Caco-2 (cell line): ENCODE data around the gene PHF14. TPM values are rescaled to one million over a fixed set of nuclear protein-coding genes. Genes with fewer than 3 reads are reported as not detected.

ENCODE experiments used
- BruUV-seq: library from RNA; stranded (reverse); fragments of 400-500 nt; replicated peaks from 2 replicates; lab custom pipeline; 2021; lab: Mats Ljungman, UMichigan
- CTCF ChIA-PET: fragments of 300-600 bp; sonication (Branson Sonifier 250); formaldehyde crosslinking; loops from one replicate; lab custom pipeline; 2022; ENCODE audit warnings: antibody characterized with exemption; lab: Charles Lee
- POLR2A ChIA-PET: fragments of 300-600 bp; sonication (Branson Sonifier 250); formaldehyde crosslinking; loops from one replicate; lab custom pipeline; 2022; ENCODE audit warnings: antibody characterized with exemption; lab: Charles Lee
- DNase-seq, 2 experiments: peaks; one replicate each; pipeline versions ENCODE4 v3.0.0 to v3.0.0-alpha.2; 2020 to 2022
- H3K27me3 ChIP-seq: replicated peaks from 2 replicates; pipeline ENCODE4 v1.6.0; 2011; ENCODE audit warnings: low read length; ENCODE audit not compliant: control insufficient read depth, insufficient read depth
- H3K36me3 ChIP-seq: 2 replicates; pipeline ENCODE4 v1.5.1; 2011; ENCODE audit warnings: low read length; ENCODE audit not compliant: control insufficient read depth, insufficient read depth
- H3K4me1 ChIP-seq: fragments of 250-450 bp; sonication (Bioruptor Pico); 2 replicates; pipeline ENCODE4 v1.5.1; 2020; ENCODE audit warnings: mild to moderate bottlenecking
- H3K4me3 ChIP-seq: 2 replicates; pipeline ENCODE4 v1.5.1; 2011; ENCODE audit warnings: low read depth, mild to moderate bottlenecking, control low read depth, low read length
- H3K9me3 ChIP-seq: fragments of 250-450 bp; sonication (Bioruptor Pico); 2 replicates; pipeline ENCODE4 v1.5.1; 2020; ENCODE audit warnings: mild to moderate bottlenecking, moderate library complexity
- H3K27ac Mint-ChIP-seq: one replicate; pipeline ENCODE4 v1.8.0; 2022; ENCODE audit warnings: mixed read lengths; ENCODE audit not compliant: unreplicated experiment
- H3K27me3 Mint-ChIP-seq: one replicate; pipeline ENCODE4 v1.8.0; 2022; ENCODE audit warnings: mixed read lengths; ENCODE audit not compliant: insufficient read depth, unreplicated experiment
- H3K36me3 Mint-ChIP-seq: one replicate; pipeline ENCODE4 v1.8.0; 2022; ENCODE audit warnings: mild to moderate bottlenecking, mixed read lengths; ENCODE audit not compliant: insufficient read depth, unreplicated experiment
- H3K4me1 Mint-ChIP-seq: one replicate; pipeline ENCODE4 v1.8.0; 2022; ENCODE audit warnings: low read depth, mixed read lengths; ENCODE audit not compliant: unreplicated experiment
- H3K4me3 Mint-ChIP-seq: one replicate; pipeline ENCODE4 v1.8.0; 2022; ENCODE audit warnings: mild to moderate bottlenecking, moderate library complexity, mixed read lengths; ENCODE audit not compliant: unreplicated experiment
- H3K9me3 Mint-ChIP-seq: one replicate; pipeline ENCODE4 v1.8.0; 2022; ENCODE audit warnings: mixed read lengths; ENCODE audit not compliant: unreplicated experiment
- intact Hi-C: fragments of 100-400 bp; cut with micrococcal nuclease; formaldehyde crosslinking; loops from one replicate; pipeline ENCODE4 v1.10.0; 2022; ENCODE audit not compliant: unreplicated experiment
- total RNA-seq: library from RNA; stranded (reverse); gene quantifications from 2 replicates; pipeline ENCODE4 v1.2.3, GENCODE V29; 2022
- TF ChIP-seq, protein P1 (sequence below), 2 experiments: fragments of 200-600 bp in 1 of 2; IDR thresholded peaks; 1 replicate in 1 of 2; 2 replicates in 1 of 2; pipeline versions ENCODE4 v1.5.1 to v1.8.0; 2011 to 2022; ENCODE audit warnings: antibody characterized with exemption in 1 of 2, control low read depth in 1 of 2, inconsistent platforms in 1 of 2, low read depth in 1 of 2, low read length in 1 of 2, mild to moderate bottlenecking in 1 of 2, moderate library complexity in 1 of 2; ENCODE audit not compliant: insufficient read depth in 1 of 2, severe bottlenecking in 1 of 2, unreplicated experiment in 1 of 2

The PHF14 gene
- total RNA-seq, 1 experiment from 2014 or later: 40.6 TPM

DNA sequence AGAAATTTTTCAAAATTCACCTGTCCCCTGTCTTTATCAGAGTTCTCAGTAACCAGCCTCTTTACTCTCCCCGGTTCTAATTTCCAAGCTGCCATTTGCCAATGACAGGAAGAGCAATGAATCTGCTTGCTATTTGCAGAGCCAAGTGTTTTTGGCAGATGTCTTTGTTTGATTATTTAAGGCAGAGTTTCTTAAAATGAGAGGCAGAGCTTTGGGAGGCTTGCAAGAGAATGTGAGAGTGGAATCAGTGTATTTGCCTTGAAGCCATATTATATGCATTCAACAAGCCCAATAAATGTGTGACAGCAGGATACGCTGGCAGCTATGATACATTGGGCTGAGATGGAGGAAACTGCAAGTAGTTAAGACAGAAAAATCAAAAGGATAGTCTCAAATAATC is 196.5 kb downstream of the PHF14 start:
- Mint-ChIP-seq H3K4me1 (no peaks in the 10 kb centered on the region), H3K9me3 (no peaks in the 10 kb centered on the region), H3K4me3 (no peak overlapping the region), H3K36me3 (no peaks in the 10 kb centered on the region), H3K27ac (no peak overlapping the region), H3K27me3 (no peaks in the 10 kb centered on the region)
- Histone ChIP-seq H3K4me3 (no peak overlapping the region), H3K36me3 (no peaks in the 10 kb centered on the region), H3K4me1 (no peaks in the 10 kb centered on the region), H3K9me3 (no peaks in the 10 kb centered on the region), H3K27me3 (no peaks in the 10 kb centered on the region)
- no TSS peak for BruUV-seq
- TF ChIP-seq, protein P1, sequence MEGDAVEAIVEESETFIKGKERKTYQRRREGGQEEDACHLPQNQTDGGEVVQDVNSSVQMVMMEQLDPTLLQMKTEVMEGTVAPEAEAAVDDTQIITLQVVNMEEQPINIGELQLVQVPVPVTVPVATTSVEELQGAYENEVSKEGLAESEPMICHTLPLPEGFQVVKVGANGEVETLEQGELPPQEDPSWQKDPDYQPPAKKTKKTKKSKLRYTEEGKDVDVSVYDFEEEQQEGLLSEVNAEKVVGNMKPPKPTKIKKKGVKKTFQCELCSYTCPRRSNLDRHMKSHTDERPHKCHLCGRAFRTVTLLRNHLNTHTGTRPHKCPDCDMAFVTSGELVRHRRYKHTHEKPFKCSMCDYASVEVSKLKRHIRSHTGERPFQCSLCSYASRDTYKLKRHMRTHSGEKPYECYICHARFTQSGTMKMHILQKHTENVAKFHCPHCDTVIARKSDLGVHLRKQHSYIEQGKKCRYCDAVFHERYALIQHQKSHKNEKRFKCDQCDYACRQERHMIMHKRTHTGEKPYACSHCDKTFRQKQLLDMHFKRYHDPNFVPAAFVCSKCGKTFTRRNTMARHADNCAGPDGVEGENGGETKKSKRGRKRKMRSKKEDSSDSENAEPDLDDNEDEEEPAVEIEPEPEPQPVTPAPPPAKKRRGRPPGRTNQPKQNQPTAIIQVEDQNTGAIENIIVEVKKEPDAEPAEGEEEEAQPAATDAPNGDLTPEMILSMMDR (IDR thresholded peaks at IDR 0.05; ENCODE audit: insufficient read depth in 1 of 2, low read depth in 1 of 2, low read length in 1 of 2, severe bottlenecking in 1 of 2, unreplicated experiment in 1 of 2): no peak
- CTCF ChIA-PET: no interaction called here
- intact Hi-C loops: no loop called here
- POLR2A ChIA-PET: no interaction called here
- no peak for DNase-seq

- BruUV-seq: no TSS peak
- Mint-ChIP-seq H3K4me3 (no peak overlapping the region), H3K9me3 (no peaks in the 10 kb centered on the region), H3K36me3 (no peaks in the 10 kb centered on the region), H3K4me1 (no peaks in the 10 kb centered on the region), H3K27ac (no peak overlapping the region), H3K27me3 (no peaks in the 10 kb centered on the region)
- POLR2A ChIA-PET: no interaction called here
- Histone ChIP-seq H3K4me1 (no peaks in the 10 kb centered on the region), H3K27me3 (no peaks in the 10 kb centered on the region), H3K4me3 (no peak overlapping the region), H3K9me3 (no peaks in the 10 kb centered on the region), H3K36me3 (no peaks in the 10 kb centered on the region)
- CTCF ChIA-PET: no interaction called here
- intact Hi-C loops: no loop called here
- DNase-seq: no peak
- TF ChIP-seq, protein P1 (IDR thresholded peaks at IDR 0.05; ENCODE audit: insufficient read depth in 1 of 2, low read depth in 1 of 2, low read length in 1 of 2, severe bottlenecking in 1 of 2, unreplicated experiment in 1 of 2): no peak
Observed at GRCh38 chr7:11170863-11171568, 197.3 kb downstream of the PHF14 start.

GRCh38 chr7:11171569-11172192 is 198.0 kb downstream of the PHF14 start:
- H3K4me1 ChIP-seq: no peaks in the 10 kb centered on the region
- no peaks in the 10 kb centered on the region for H3K36me3 ChIP-seq
- Mint-ChIP-seq H3K4me1 (no peaks in the 10 kb centered on the region), H3K4me3 (no peak overlapping the region), H3K27me3 (no peaks in the 10 kb centered on the region), H3K27ac (no peak overlapping the region), H3K36me3 (no peaks in the 10 kb centered on the region), H3K9me3 (no peaks in the 10 kb centered on the region)
- no peak for DNase-seq
- H3K27me3 ChIP-seq: no peaks in the 10 kb centered on the region
- ChIA-PET POLR2A (no interaction called here), CTCF (no interaction called here)
- H3K9me3 ChIP-seq: no peaks in the 10 kb centered on the region
- no peak overlapping the region for H3K4me3 ChIP-seq
- TF ChIP-seq, protein P1 (IDR thresholded peaks at IDR 0.05; ENCODE audit: insufficient read depth in 1 of 2, low read depth in 1 of 2, low read length in 1 of 2, severe bottlenecking in 1 of 2, unreplicated experiment in 1 of 2): no peak
- BruUV-seq: no TSS peak
- intact Hi-C loops: no loop called here
